ENCODE data around the gene TTC3. TPM values are rescaled to one million over a fixed set of nuclear protein-coding genes. Genes with fewer than 3 reads are reported as not detected.
A peak's percentile ranks its signal among the peaks of the same experiment; 100 is the strongest.

The TTC3 gene
- total and polyA plus RNA-seq, 2 of the 13 experiments (the other 11 are each of a cell fraction or from before 2014, with no cell fraction given): 55.7 to 108 TPM

- TF ChIP-seq PHF20 (CRISPR knock-in tag; IDR thresholded peaks at IDR 0.05) (peak; percentile 95), MEIS1 (CRISPR knock-in tag; IDR thresholded peaks at IDR 0.05; ENCODE audit: borderline replicate concordance) (peak; percentile 42; the same call in 1 of the 2 replicates), ZNF33B (CRISPR knock-in tag; IDR thresholded peaks at IDR 0.05) (peak; percentile 95), ZNF354B (CRISPR knock-in tag; IDR thresholded peaks at IDR 0.05) (no peak), ZMYM2 (CRISPR knock-in tag; IDR thresholded peaks at IDR 0.05) (peak; percentile 63; the same call in 1 of the 2 replicates), PRMT3 (CRISPR knock-in tag; IDR thresholded peaks at IDR 0.05; ENCODE audit: borderline replicate concordance, low read depth) (peak; percentile 84), KDM4B (CRISPR knock-in tag; IDR thresholded peaks at IDR 0.05) (0 out of 2 replicates have a peak, but pooled peaks have one; percentile 60), KAT2B (IDR thresholded peaks at IDR 0.05; ENCODE audit: borderline replicate concordance, low read depth, low read length) (no peak), TRIM22 (IDR thresholded peaks at IDR 0.05) (no peak), ZFP36L1 (CRISPR knock-in tag; IDR thresholded peaks at IDR 0.05) (no peak), HMG20B (CRISPR knock-in tag; conservative IDR thresholded peaks at IDR 0.05) (no peak), HBP1 (CRISPR knock-in tag; IDR thresholded peaks at IDR 0.05; ENCODE audit: low read depth) (peak; percentile 63; the same call in 1 of the 2 replicates), CSRNP2 (CRISPR knock-in tag; conservative IDR thresholded peaks at IDR 0.05; ENCODE audit: low read depth) (no peak), ZNF740 (CRISPR knock-in tag; IDR thresholded peaks at IDR 0.05) (no peak), ZNF484 (CRISPR knock-in tag; IDR thresholded peaks at IDR 0.05; ENCODE audit: borderline replicate concordance, low read depth) (no peak), SETDB1 (CRISPR knock-in tag; IDR thresholded peaks at IDR 0.05; ENCODE audit: borderline replicate concordance) (no peak), CERS6 (CRISPR knock-in tag; IDR thresholded peaks at IDR 0.05) (peak; percentile 77; the same call in 1 of the 2 replicates), TFAP4 (IDR thresholded peaks at IDR 0.05; ENCODE audit: borderline replicate concordance, low read depth) (no peak; the same call in 1 of the 2 replicates), SMAD3 (CRISPR knock-in tag; IDR thresholded peaks at IDR 0.05) (no peak; the same call in 1 of the 2 replicates), SKI (IDR thresholded peaks at IDR 0.05; ENCODE audit: partially characterized antibody) (peak; percentile 57), ATF1 (CRISPR knock-in tag; IDR thresholded peaks at IDR 0.05) (no peak), ZNF883 (CRISPR knock-in tag; IDR thresholded peaks at IDR 0.05; ENCODE audit: not compliant biosample characterization) (peak; percentile 92), PHF21A (CRISPR knock-in tag; IDR thresholded peaks at IDR 0.05) (no peak), HNRNPLL (IDR thresholded peaks at IDR 0.05; ENCODE audit: low read depth, low read length, poor library complexity, severe bottlenecking) (peak; percentile 71)
Observed at GRCh38 chr21:37220981-37221664, 148.1 kb downstream of the TTC3 start (continued).

All from HepG2 (cell line).